H9 (cell line): ENCODE measurements around the gene LDLRAP1. TPM values are rescaled to one million over a fixed set of nuclear protein-coding genes. Genes with fewer than 3 reads are reported as not detected.

Experiments
- DNase-seq: peaks from one replicate; pipeline ENCODE4 v3.0.0-alpha.2; 2017
- H2AFZ ChIP-seq: one replicate; pipeline ENCODE4 v1.6.1; 2013; ENCODE audit warnings: mild to moderate bottlenecking, low read length, control low read depth, moderate library complexity
- H2AK5ac ChIP-seq: 2 replicates; pipeline ENCODE4 v1.6.1; 2013; ENCODE audit warnings: low read length, control low read depth, mixed read lengths; ENCODE audit not compliant: insufficient read length
- H2BK120ac ChIP-seq: one replicate; pipeline ENCODE4 v1.6.1; 2013; ENCODE audit warnings: low read depth, mild to moderate bottlenecking, low read length, control low read depth, inconsistent platforms; ENCODE audit not compliant: poor library complexity, severe bottlenecking
- H2BK12ac ChIP-seq: 2 replicates; pipeline ENCODE4 v1.6.1; 2013; ENCODE audit warnings: low read length, control low read depth, mixed read lengths, low read depth; ENCODE audit not compliant: insufficient read length
- H2BK15ac ChIP-seq: 2 replicates; pipeline ENCODE4 v1.6.1; 2013; ENCODE audit warnings: low read depth, low read length, control low read depth
- H2BK20ac ChIP-seq: one replicate; pipeline ENCODE4 v1.6.1; 2013; ENCODE audit warnings: low read depth, mild to moderate bottlenecking, low read length, control low read depth, inconsistent platforms; ENCODE audit not compliant: poor library complexity, severe bottlenecking
- H2BK5ac ChIP-seq: 2 replicates; pipeline ENCODE4 v1.6.1; 2013; ENCODE audit warnings: low read length, control low read depth, mixed read lengths; ENCODE audit not compliant: insufficient read length
- H3K14ac ChIP-seq: 2 replicates; pipeline ENCODE4 v1.6.1; 2013; ENCODE audit warnings: low read length, control low read depth; ENCODE audit not compliant: insufficient read depth
- H3K18ac ChIP-seq: 2 replicates; pipeline ENCODE4 v1.6.1; 2013; ENCODE audit warnings: low read depth, mild to moderate bottlenecking, mixed read lengths, low read length, control low read depth; ENCODE audit not compliant: insufficient read length
- H3K23ac ChIP-seq: 2 replicates; pipeline ENCODE4 v1.6.1; 2013; ENCODE audit warnings: low read length, control low read depth, mixed read lengths, low read depth; ENCODE audit not compliant: insufficient read length
- H3K23me2 ChIP-seq: 2 replicates; pipeline ENCODE4 v1.6.1; 2013; ENCODE audit warnings: low read depth, mild to moderate bottlenecking, mixed read lengths, low read length, control low read depth; ENCODE audit not compliant: insufficient read length, poor library complexity, severe bottlenecking
- H3K27ac ChIP-seq: 2 replicates; pipeline ENCODE4 v1.5.1; 2013; ENCODE audit warnings: low read length, control low read depth, mixed read lengths, low read depth; ENCODE audit not compliant: insufficient read length
- H3K27me3 ChIP-seq: 2 replicates; pipeline ENCODE4 v1.6.1; 2013; ENCODE audit warnings: low read length, control low read depth, inconsistent platforms; ENCODE audit not compliant: insufficient read depth
- H3K4ac ChIP-seq: 2 replicates; pipeline ENCODE4 v1.6.1; 2013; ENCODE audit warnings: low read depth, mild to moderate bottlenecking, control low read depth, inconsistent platforms, low read length, moderate library complexity
- H3K4me1 ChIP-seq: 2 replicates; pipeline ENCODE4 v1.6.1; 2013; ENCODE audit warnings: low read length, control low read depth, inconsistent platforms; ENCODE audit not compliant: insufficient read depth
- H3K4me2 ChIP-seq: 2 replicates; pipeline ENCODE4 v1.6.1; 2013; ENCODE audit warnings: low read length, control low read depth, mixed read lengths; ENCODE audit not compliant: insufficient read length, insufficient read depth
- H3K56ac ChIP-seq: 2 replicates; pipeline ENCODE4 v1.6.1; 2013; ENCODE audit warnings: low read depth, mild to moderate bottlenecking, mixed read lengths, low read length, control low read depth; ENCODE audit not compliant: insufficient read length
- H3K79me1 ChIP-seq: 2 replicates; pipeline ENCODE4 v1.6.1; 2013; ENCODE audit warnings: low read depth, mild to moderate bottlenecking, moderate library complexity, low read length, control low read depth, inconsistent platforms; ENCODE audit not compliant: insufficient read depth, poor library complexity, severe bottlenecking
- H3K79me2 ChIP-seq: 2 replicates; pipeline ENCODE4 v1.6.1; 2013; ENCODE audit warnings: low read length, control low read depth, inconsistent platforms; ENCODE audit not compliant: insufficient read depth
- H3K9ac ChIP-seq: 2 replicates; pipeline ENCODE4 v1.6.1; 2013; ENCODE audit warnings: low read length, control low read depth, mixed read lengths; ENCODE audit not compliant: insufficient read length; ENCODE audit errors: extremely low read depth
- H3K9me3 ChIP-seq: one replicate; pipeline ENCODE4 v1.6.1; 2013; ENCODE audit warnings: low read depth, low read length, inconsistent platforms; ENCODE audit not compliant: control insufficient read depth
- H3T11ph ChIP-seq: one replicate; pipeline ENCODE4 v1.6.1; 2013; ENCODE audit warnings: mild to moderate bottlenecking, low read length, control low read depth, inconsistent platforms
- H4K20me1 ChIP-seq: one replicate; pipeline ENCODE4 v1.6.1; 2013; ENCODE audit not compliant: control insufficient read depth, insufficient read length, insufficient read depth
- H4K5ac ChIP-seq: 2 replicates; pipeline ENCODE4 v1.6.1; 2013; ENCODE audit warnings: low read depth, mild to moderate bottlenecking, mixed read lengths, low read length, control low read depth; ENCODE audit not compliant: insufficient read length
- H4K8ac ChIP-seq: replicated peaks from 2 replicates; pipeline ENCODE4 v1.6.1; 2013; ENCODE audit warnings: low read length, control low read depth, mixed read lengths, low read depth; ENCODE audit not compliant: insufficient read length
- H4K91ac ChIP-seq: 2 replicates; pipeline ENCODE4 v1.6.1; 2013; ENCODE audit warnings: low read depth, mild to moderate bottlenecking, moderate library complexity, mixed read lengths, low read length, control low read depth; ENCODE audit not compliant: insufficient read length
- H3K27ac Mint-ChIP-seq, 3 experiments: 2 replicates in 2 of 3; 3 replicates in 1 of 3; pipeline ENCODE4 v1.8.0; 2020 to 2021; ENCODE audit warnings: mixed read lengths in 3 of 3, mild to moderate bottlenecking in 1 of 3, moderate library complexity in 1 of 3
- H3K27me3 Mint-ChIP-seq: 2 replicates; pipeline ENCODE4 v1.8.0; 2021; ENCODE audit warnings: low read depth, mild to moderate bottlenecking, moderate library complexity, mixed read lengths
- H3K36me3 Mint-ChIP-seq, 3 experiments: 2 replicates in 2 of 3; 3 replicates in 1 of 3; pipeline ENCODE4 v1.8.0; 2020 to 2021; ENCODE audit warnings: low read depth in 3 of 3, mixed read lengths in 3 of 3; ENCODE audit not compliant: insufficient read depth in 1 of 3
- H3K4me1 Mint-ChIP-seq, 2 experiments: 2 replicates each; pipeline ENCODE4 v1.8.0; 2020; ENCODE audit warnings: mixed read lengths in 2 of 2
- H3K4me3 Mint-ChIP-seq, 2 experiments: 2 replicates in 1 of 2; 3 replicates in 1 of 2; pipeline ENCODE4 v1.8.0; 2020 to 2021; ENCODE audit warnings: mild to moderate bottlenecking in 2 of 2, mixed read lengths in 2 of 2, moderate library complexity in 1 of 2
- H3K9me3 Mint-ChIP-seq, 2 experiments: 2 replicates in 1 of 2; 3 replicates in 1 of 2; pipeline ENCODE4 v1.8.0; 2020; ENCODE audit warnings: mild to moderate bottlenecking in 2 of 2, mixed read lengths in 2 of 2, moderate library complexity in 1 of 2
- CTCF ChIP-seq: fragments of 200-600 bp; sonication (generic); conservative IDR thresholded peaks from 3 replicates; pipeline ENCODE4 v1.8.0; 2021; ENCODE audit warnings: antibody characterized with exemption, mild to moderate bottlenecking
- WGBS: extraction: QIAGEN DNeasy Blood & Tissue Kit; methylation state at CpG from one replicate; pipeline ENCODE4 v1.1.7; 2013; ENCODE audit warnings: missing lambda C conversion rate, low lambda C conversion rate, mixed read lengths; ENCODE audit not compliant: insufficient read length; ENCODE audit errors: extremely low coverage; 5-methylcytosine and 5-hydroxymethylcytosine counted together
- total RNA-seq: library from RNA; stranded (reverse); gene quantifications from 2 replicates; pipeline ENCODE4 v1.2.1, GENCODE V29; 2021

The LDLRAP1 gene
- total RNA-seq, 1 experiment from 2014 or later: 15.7 TPM

- Histone ChIP-seq H3K27me3 (no peaks in the 10 kb centered on the region), H3K56ac (no peak overlapping the region), H2BK15ac (no peak overlapping the region), H3T11ph (no peak overlapping the region), H4K20me1 (no peaks in the 10 kb centered on the region), H2BK20ac (no peak overlapping the region), H3K23ac (no peak overlapping the region), H2BK120ac (no peak overlapping the region), H2AFZ (no peak overlapping the region), H3K79me1 (no peaks in the 10 kb centered on the region), H4K91ac (no peak overlapping the region), H3K14ac (no peak overlapping the region), H4K5ac (no peak overlapping the region), H3K4ac (no peak overlapping the region), H4K8ac (no peak overlapping the region), H3K18ac (no peak overlapping the region), H3K27ac (no peak overlapping the region), H2AK5ac (no peak overlapping the region), H3K4me1 (no peaks in the 10 kb centered on the region), H3K79me2 (no peaks in the 10 kb centered on the region), H2BK5ac (no peak overlapping the region), H3K23me2 (no peaks in the 10 kb centered on the region), H3K9me3 (no peaks in the 10 kb centered on the region), H2BK12ac (no peak overlapping the region), H3K9ac (no peak overlapping the region), H3K4me2 (no peak overlapping the region)
- Mint-ChIP-seq H3K27ac (no peak overlapping the region; a peak in 1 of 7 replicates), H3K36me3 (peaks cover 0 to 32% (median 15%) of the 10 kb centered on the region in 3 experiments; a peak in 4 of 7 replicates), H3K27me3 (no peaks in the 10 kb centered on the region), H3K9me3 (no peaks in the 10 kb centered on the region), H3K4me1 (peaks cover 2 to 10% of the 10 kb centered on the region in 2 experiments), H3K4me3 (no peak overlapping the region)
- DNase-seq: no peak
- no peak for TF ChIP-seq CTCF
- WGBS: no CpG with 5 or more reads among the region's 9 CpGs
Measured at GRCh38 chr1:25560001-25560400, 16.6 kb downstream of the LDLRAP1 start.
